GM12801 (cell line): ENCODE results near the gene GUK1.

Experiments
- TF ChIP-seq, protein P1 (sequence below): IDR thresholded peaks from one replicate; pipeline ENCODE4 v1.5.1; 2011; ENCODE audit warnings: control low read depth; ENCODE audit not compliant: insufficient read length; ENCODE audit errors: extremely low read depth

GUK1 gene

DNA sequence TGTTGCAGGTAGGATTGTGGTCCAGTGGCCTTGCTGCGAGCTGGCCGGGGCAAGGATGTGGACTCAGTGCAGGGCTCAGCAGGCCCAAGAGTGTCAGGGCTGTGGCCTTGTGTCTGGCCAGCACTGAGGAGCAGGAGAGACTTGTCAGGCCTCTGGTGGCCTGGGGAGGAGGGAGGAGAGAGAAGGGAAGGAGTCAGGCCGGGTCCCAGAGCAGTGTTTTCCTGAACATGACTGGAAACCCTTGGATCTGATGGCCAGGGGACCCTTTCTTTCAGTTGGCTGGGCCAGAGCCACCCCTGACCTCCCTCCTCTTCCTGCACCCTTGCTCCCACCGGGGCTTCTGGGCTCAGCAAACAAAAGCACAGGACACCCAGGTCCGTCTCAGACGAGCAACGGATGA is 30.6 kb downstream of the GUK1 start:
- TF ChIP-seq, protein P1, sequence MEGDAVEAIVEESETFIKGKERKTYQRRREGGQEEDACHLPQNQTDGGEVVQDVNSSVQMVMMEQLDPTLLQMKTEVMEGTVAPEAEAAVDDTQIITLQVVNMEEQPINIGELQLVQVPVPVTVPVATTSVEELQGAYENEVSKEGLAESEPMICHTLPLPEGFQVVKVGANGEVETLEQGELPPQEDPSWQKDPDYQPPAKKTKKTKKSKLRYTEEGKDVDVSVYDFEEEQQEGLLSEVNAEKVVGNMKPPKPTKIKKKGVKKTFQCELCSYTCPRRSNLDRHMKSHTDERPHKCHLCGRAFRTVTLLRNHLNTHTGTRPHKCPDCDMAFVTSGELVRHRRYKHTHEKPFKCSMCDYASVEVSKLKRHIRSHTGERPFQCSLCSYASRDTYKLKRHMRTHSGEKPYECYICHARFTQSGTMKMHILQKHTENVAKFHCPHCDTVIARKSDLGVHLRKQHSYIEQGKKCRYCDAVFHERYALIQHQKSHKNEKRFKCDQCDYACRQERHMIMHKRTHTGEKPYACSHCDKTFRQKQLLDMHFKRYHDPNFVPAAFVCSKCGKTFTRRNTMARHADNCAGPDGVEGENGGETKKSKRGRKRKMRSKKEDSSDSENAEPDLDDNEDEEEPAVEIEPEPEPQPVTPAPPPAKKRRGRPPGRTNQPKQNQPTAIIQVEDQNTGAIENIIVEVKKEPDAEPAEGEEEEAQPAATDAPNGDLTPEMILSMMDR, result no peak

DNA sequence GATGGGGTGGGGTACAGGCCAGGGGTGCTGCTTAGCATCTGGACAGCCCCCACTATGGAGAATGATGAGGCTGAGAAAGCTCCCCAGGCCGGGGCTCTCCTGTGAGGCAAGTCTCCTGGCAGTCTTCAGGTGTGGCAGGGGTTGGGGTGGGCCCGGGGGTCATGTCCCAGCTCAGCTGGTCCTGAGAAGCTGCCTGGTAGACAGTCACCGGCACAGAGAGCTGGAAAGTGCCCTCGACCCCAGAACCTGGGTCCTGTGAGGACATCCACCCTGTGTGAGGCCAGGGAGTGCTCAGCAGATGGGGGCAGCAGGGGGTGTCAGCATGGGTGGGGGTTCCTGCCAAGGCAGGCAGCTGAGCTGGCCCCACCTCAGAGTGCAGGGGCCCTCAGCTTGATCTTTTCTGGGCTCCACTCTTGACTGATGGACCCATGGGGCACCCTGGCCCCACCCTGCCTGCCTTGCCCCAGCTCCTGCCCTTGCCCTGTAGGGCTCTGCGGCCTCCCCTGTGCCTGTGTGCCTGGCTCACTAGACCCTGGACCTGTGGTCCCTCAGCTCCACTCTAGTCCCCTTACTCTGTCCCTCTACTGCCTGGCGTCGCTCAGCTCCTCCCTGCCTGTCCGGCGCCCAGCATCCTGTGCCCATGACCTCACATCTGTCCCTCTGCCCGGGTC is 31.3 kb downstream of the GUK1 start:
- TF ChIP-seq, protein P1, result no peak

DNA sequence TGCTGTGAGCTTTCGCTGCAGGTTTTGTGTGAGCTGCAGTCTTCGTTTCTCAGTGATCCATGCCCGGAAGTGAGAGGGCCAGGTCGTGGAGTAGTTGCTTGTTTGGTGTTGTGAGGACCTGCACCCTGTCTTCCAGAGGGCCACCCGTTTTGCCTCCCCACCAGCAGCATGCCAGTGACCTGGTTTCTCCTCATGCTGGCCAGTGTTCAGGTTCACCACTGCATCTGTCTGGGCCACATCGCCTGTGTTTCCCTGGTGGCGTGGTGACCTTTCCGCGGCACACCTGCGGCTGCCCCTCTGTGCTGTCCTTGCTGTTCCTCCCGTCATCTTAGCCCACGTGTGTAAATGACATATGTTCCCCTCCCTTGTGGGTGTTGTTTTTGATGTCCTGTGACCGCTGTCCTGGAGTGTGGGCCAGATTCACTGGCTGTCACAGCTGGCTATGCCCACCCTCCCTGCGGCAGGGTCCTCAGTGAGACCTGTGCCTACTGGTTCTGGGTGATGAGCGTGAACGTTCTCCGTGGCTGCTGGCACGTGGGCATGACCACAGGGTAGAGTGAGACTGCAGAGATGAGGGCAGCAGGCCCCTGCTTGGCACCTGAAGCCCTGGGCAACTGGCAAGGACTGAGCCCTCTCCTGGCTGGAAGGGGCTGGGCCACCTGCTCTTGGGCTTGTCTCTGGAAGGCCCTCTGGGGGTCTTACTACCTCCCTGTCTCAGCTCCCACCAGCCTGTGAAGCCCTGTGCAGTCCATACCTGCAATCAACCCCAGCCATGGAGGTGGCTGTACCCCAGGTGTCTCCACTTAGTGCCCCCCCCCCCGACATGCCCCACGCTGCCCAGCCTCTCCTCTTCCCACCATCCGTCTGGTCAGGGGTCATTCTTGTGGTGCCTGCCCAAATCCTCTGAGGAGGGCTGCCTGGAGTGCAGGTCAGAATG is 32.8 kb downstream of the GUK1 start:
- TF ChIP-seq, protein P1, result no peak

DNA sequence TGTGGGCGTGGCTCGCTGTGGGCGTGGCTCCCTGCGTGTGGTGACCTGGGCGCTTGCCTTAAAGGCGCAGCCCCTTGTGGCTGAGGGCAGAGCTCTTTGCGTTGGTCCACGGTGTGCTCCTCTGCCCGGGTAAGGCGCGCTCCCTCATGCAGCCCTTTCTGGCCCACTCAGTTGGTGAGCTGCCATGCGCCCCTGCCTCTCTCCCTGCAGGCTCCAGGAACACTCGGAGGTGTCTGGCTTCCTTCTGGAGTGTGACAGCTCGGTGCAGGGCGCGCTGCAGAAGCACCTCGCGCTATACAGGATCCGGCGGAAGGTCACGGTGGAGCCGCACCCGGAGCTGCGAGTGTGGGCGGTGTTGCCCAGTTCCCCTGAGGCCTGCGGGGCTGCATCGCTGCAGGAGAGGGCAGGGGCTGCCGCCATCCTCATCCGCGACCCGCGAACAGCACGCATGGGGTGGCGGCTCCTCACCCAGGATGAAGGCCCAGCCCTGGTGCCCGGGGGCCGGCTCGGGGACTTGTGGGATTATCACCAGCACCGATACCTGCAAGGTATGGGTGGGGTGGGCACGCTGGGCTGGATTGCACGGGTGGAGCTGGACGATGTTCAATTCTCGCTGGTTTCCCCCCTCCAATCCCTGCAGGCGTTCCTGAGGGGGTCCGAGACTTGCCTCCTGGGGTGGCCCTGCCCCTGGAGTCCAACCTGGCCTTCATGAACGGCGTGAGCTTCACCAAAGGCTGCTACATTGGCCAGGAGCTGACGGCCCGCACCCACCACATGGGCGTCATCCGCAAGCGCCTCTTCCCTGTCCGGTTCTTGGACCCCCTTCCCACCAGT is 34.6 kb downstream of the GUK1 start:
- TF ChIP-seq, protein P1, result no peak

DNA sequence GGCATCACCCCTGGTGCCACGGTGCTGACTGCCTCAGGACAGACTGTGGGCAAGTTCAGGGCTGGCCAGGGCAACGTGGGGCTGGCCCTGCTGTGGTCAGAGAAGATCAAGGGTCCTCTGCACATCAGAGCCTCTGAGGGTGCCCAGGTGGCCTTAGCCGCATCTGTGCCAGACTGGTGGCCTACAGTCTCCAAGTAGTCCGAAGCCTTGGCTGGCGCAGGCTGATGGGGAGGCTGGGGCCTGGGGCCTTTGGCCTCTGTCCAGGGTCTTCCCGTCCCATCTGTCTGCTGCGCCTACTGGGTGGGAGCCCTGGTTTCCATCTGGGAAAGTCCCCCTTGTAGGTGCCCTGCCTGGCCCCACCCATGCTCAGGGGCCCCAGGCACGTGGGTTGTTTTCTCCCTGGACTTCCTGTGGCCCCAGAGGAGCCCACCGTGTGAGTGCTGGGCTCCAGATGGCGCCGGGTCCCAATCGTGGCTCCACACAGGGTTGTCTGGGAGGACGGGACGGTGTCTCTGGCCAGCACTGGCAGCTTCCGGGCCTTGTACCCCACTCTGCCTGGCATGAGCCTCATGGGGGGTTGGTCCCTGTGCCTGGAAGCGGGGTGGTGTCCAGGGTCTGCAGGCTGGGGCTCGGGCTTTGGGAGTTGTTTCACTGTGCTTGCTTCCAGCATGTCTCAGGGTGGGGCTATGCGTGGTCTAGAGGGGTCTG is 35.4 kb downstream of the GUK1 start:
- TF ChIP-seq, protein P1, result no peak

DNA sequence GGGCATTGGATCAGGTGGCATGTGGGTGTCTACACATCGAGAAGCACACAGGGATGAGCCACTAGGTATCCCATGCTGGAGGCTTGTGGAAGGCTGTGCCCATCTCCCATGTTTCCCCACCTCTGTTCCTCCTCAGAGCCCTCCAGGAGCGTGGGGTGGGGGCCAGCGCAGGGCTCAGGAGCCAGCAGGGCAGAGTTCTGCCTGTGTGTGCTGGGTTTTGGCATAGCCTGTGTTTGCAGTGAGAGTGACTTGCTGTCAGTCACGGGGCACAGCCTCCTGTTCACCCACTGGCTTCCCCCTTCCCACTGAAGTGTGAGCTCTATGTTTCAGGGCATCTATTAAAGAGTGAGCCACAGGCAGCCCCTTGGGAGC is 35.9 kb downstream of the GUK1 start:
- TF ChIP-seq, protein P1, result no peak
